ENCODE results near the gene CREB5. TPM values are rescaled to one million over a fixed set of nuclear protein-coding genes. Genes with fewer than 3 reads are reported as not detected.

The CREB5 gene
- total RNA-seq, 1 experiment from 2014 or later = 0.49 TPM

GRCh38 chr7:28782362-28782761 lies 370.0 kb downstream of the CREB5 start:
- no peak overlapping the region for H2AFZ ChIP-seq (ENCODE audit: low read depth, low read length, poor library complexity, severe bottlenecking)
- CTCF ChIA-PET = no interaction called here
- ATAC-seq (no peak), DNase-seq (ENCODE audit: low read depth, low spot score) (no peak)
- RAD21 ChIA-PET (ENCODE audit: low non-redundant PET in 1 of 2, low total read pairs in 2 of 2, uncharacterized antibody in 2 of 2, unreplicated experiment in 2 of 2) = no interaction called here
- no peaks in the 10 kb centered on the region for H3K4me1 ChIP-seq (ENCODE audit: control insufficient read depth in 1 of 2, insufficient read depth in 2 of 2, low read length in 2 of 2)
- H3K9ac ChIP-seq (ENCODE audit: low read length) = no peak overlapping the region
- BruUV-seq (replicated peaks) = no TSS peak
- H3K4me2 ChIP-seq (ENCODE audit: low read length) = no peak overlapping the region
- no peaks in the 10 kb centered on the region for H3K9me3 ChIP-seq (ENCODE audit: control insufficient read depth in 1 of 2, insufficient read depth in 1 of 2, low read depth in 1 of 2, low read length in 2 of 2)
- H3K27ac ChIP-seq (ENCODE audit: low read depth, low read length) = no peak overlapping the region
- H3K36me3 ChIP-seq (ENCODE audit: control insufficient read depth in 1 of 2, insufficient read depth in 2 of 2, low read length in 2 of 2) = no peaks in the 10 kb centered on the region
- no peaks in the 10 kb centered on the region for H4K20me1 ChIP-seq (ENCODE audit: insufficient read depth)
- TF ChIP-seq ZFX (IDR thresholded peaks at IDR 0.05) = no peak
- TF ChIP-seq FOSL1 (IDR thresholded peaks at IDR 0.05; ENCODE audit: low read depth) = no peak
- TF ChIP-seq CBX3 (IDR thresholded peaks at IDR 0.05; ENCODE audit: low read depth) = no peak
- TF ChIP-seq REST (IDR thresholded peaks at IDR 0.05; ENCODE audit: low read depth) = no peak
- no peak for TF ChIP-seq MAX (IDR thresholded peaks at IDR 0.05)
- 0 out of 2 replicates have a peak, but pooled peaks cover 4% of the 10 kb centered on the region for H3K9me2 ChIP-seq (ENCODE audit: insufficient read depth)
- H3K27me3 ChIP-seq (ENCODE audit: insufficient read depth, low read length) = 0 out of 2 replicates have a peak, but pooled peaks cover 8% of the 10 kb centered on the region
- no peak overlapping the region for H3K4me3 ChIP-seq (replicated peaks in 1 of 2; ENCODE audit: low read depth in 1 of 2, low read length in 2 of 2)
- H3K79me2 ChIP-seq (ENCODE audit: insufficient read depth, low read length) = no peaks in the 10 kb centered on the region
- intact Hi-C loops (cut with micrococcal nuclease) = no loop called here
- POLR2A ChIA-PET = no interaction called here

GRCh38 chr7:28784171-28784902 lies 372.0 kb downstream of the CREB5 start:
- POLR2A ChIA-PET = no interaction called here
- Histone ChIP-seq H4K20me1 (ENCODE audit: insufficient read depth) (no peaks in the 10 kb centered on the region), H3K4me3 (replicated peaks in 1 of 2; ENCODE audit: low read depth in 1 of 2, low read length in 2 of 2) (no peak overlapping the region), H3K27ac (ENCODE audit: low read depth, low read length) (no peak overlapping the region), H3K9me2 (ENCODE audit: insufficient read depth) (no peaks in the 10 kb centered on the region), H3K27me3 (ENCODE audit: insufficient read depth, low read length) (0 out of 2 replicates have a peak, but pooled peaks cover 4% of the 10 kb centered on the region), H3K36me3 (ENCODE audit: control insufficient read depth in 1 of 2, insufficient read depth in 2 of 2, low read length in 2 of 2) (no peaks in the 10 kb centered on the region), H3K4me2 (ENCODE audit: low read length) (no peak overlapping the region), H3K79me2 (ENCODE audit: insufficient read depth, low read length) (no peaks in the 10 kb centered on the region), H3K4me1 (ENCODE audit: control insufficient read depth in 1 of 2, insufficient read depth in 2 of 2, low read length in 2 of 2) (no peaks in the 10 kb centered on the region), H2AFZ (ENCODE audit: low read depth, low read length, poor library complexity, severe bottlenecking) (no peak overlapping the region), H3K9me3 (ENCODE audit: control insufficient read depth in 1 of 2, insufficient read depth in 1 of 2, low read depth in 1 of 2, low read length in 2 of 2) (no peaks in the 10 kb centered on the region), H3K9ac (ENCODE audit: low read length) (no peak overlapping the region)
- CTCF ChIA-PET = no interaction called here
- DNase-seq (ENCODE audit: low read depth, low spot score) = no peak
- RAD21 ChIA-PET (ENCODE audit: low non-redundant PET in 1 of 2, low total read pairs in 2 of 2, uncharacterized antibody in 2 of 2, unreplicated experiment in 2 of 2) = no interaction called here
- BruUV-seq (replicated peaks) = no TSS peak
- no peak for ATAC-seq
- intact Hi-C loops (cut with micrococcal nuclease) = no loop called here
- TF ChIP-seq RAD21 (IDR thresholded peaks at IDR 0.05; ENCODE audit: low read depth) = no peak
- TF ChIP-seq SP1 (IDR thresholded peaks at IDR 0.05; ENCODE audit: low read depth) = no peak
- TF ChIP-seq YY1 (IDR thresholded peaks at IDR 0.05; ENCODE audit: extremely low read depth, insufficient replicate concordance, low read depth, low read length) = no peak
- no peak for TF ChIP-seq POLR2A (IDR thresholded peaks at IDR 0.05; ENCODE audit: borderline replicate concordance, extremely low read depth, insufficient read depth, insufficient read length)
- no peak for TF ChIP-seq ZNF274 (IDR thresholded peaks at IDR 0.05; ENCODE audit: low read depth, low read length)
- no peak for TF ChIP-seq ELF1 (IDR thresholded peaks at IDR 0.05; ENCODE audit: borderline replicate concordance, low read depth)
- TF ChIP-seq CTCF (IDR thresholded peaks at IDR 0.05 in 2 of 3, conservative IDR thresholded peaks at IDR 0.05 in 1 of 3; ENCODE audit: borderline replicate concordance in 1 of 3, insufficient read depth in 1 of 3, low read depth in 2 of 3, low read length in 2 of 3) = no peak
